Measurements from ENCODE around the gene GRIP2.

The GRIP2 gene

GRCh38 chr3:14539742-14540491 is at the start of gene GRIP2:
Gene GRIP2 (minus strand): TSS chr3:14540342. CDS start chr3:14540308, 34 bp downstream.
- no peak for ATAC-seq

- ATAC-seq: no peak
Measured at GRCh38 chr3:14588425-14589112, 48.4 kb upstream of the GRIP2 start.

GRCh38 chr3:14587740-14588360 is 47.7 kb upstream of the GRIP2 start:
- no peak for ATAC-seq

GRCh38 chr3:14586611-14587010 is 46.5 kb upstream of the GRIP2 start:
- ATAC-seq: no peak

- no peak for ATAC-seq
Measured at GRCh38 chr3:14583548-14584091, 43.5 kb upstream of the GRIP2 start.

GRCh38 chr3:14582045-14582410 is 41.9 kb upstream of the GRIP2 start:
- ATAC-seq: no peak

GRCh38 chr3:14581334-14582044 is 41.3 kb upstream of the GRIP2 start:
- no peak for ATAC-seq

GRCh38 chr3:14577897-14578296 is 37.8 kb upstream of the GRIP2 start:
- no peak for ATAC-seq

- ATAC-seq: no peak
Measured at GRCh38 chr3:14576163-14576562, 36.0 kb upstream of the GRIP2 start.

- ATAC-seq: no peak
Measured at GRCh38 chr3:14574183-14574582, 34.0 kb upstream of the GRIP2 start.

GRCh38 chr3:14573706-14574105 is 33.6 kb upstream of the GRIP2 start:
- ATAC-seq: no peak

GRCh38 chr3:14570864-14571263 is 30.7 kb upstream of the GRIP2 start:
- no peak for ATAC-seq

- ATAC-seq: no peak
Measured at GRCh38 chr3:14570089-14570488, 29.9 kb upstream of the GRIP2 start.

GRCh38 chr3:14569474-14570000 is 29.4 kb upstream of the GRIP2 start:
- no peak for ATAC-seq

- no peak for ATAC-seq
Measured at GRCh38 chr3:14568269-14568668, 28.1 kb upstream of the GRIP2 start.

GRCh38 chr3:14566812-14567211 is 26.7 kb upstream of the GRIP2 start:
- ATAC-seq: no peak

GRCh38 chr3:14565868-14566588 is 25.9 kb upstream of the GRIP2 start:
- ATAC-seq: no peak

GRCh38 chr3:14564741-14565140 is 24.6 kb upstream of the GRIP2 start:
- ATAC-seq: no peak

- no peak for ATAC-seq
Measured at GRCh38 chr3:14563946-14564539, 23.9 kb upstream of the GRIP2 start.

GRCh38 chr3:14562121-14562890 is 22.2 kb upstream of the GRIP2 start:
- no peak for ATAC-seq
